Measurements from ENCODE around the gene RSRC1. TPM values are rescaled to one million over a fixed set of nuclear protein-coding genes. Genes with fewer than 3 reads are reported as not detected.

RSRC1 gene
- polyA plus RNA-seq, 1 donor (not counting 4 experiments of a cell fraction or from before 2014, with no cell fraction given): 11.1 TPM

GRCh38 chr3:158455406-158455805 lies 345.5 kb downstream of the RSRC1 start:
- TF ChIP-seq EZH2 (IDR thresholded peaks at IDR 0.05; ENCODE audit: low read length) (no peak), CTCF (optimal IDR thresholded peaks at IDR 0.05 in 1 of 3, IDR thresholded peaks at IDR 0.05 in 1 of 3, conservative IDR thresholded peaks at IDR 0.05 in 1 of 3; ENCODE audit: extremely low read depth in 1 of 3, insufficient read depth in 2 of 3, low read length in 3 of 3) (no peak)

GRCh38 chr3:158456114-158456513 lies 346.2 kb downstream of the RSRC1 start:
- FAIRE-seq (no peak), DNase-seq (ENCODE audit: low read depth, low spot score) (no peak)
- H4K20me1 ChIP-seq (ENCODE audit: control insufficient read depth, extremely low read depth, insufficient read depth, low read length): no peaks in the 10 kb centered on the region
- dilution Hi-C loops (cut with MboI; ENCODE audit: extremely low pct_ligation_motif_present, low sequenced_read_pairs): no loop called here
- H3K36me3 ChIP-seq (ENCODE audit: control insufficient read depth in 2 of 2, extremely low read depth in 1 of 2, insufficient read depth in 2 of 2, low read length in 2 of 2): no peaks in the 10 kb centered on the region
- no peak overlapping the region for H3K27ac ChIP-seq (ENCODE audit: control insufficient read depth, insufficient read depth, low read length)
- no peaks in the 10 kb centered on the region for H3K9me1 ChIP-seq (ENCODE audit: control insufficient read depth, extremely low read depth, insufficient read depth, low read length)
- no peaks in the 10 kb centered on the region for H3K9me3 ChIP-seq (ENCODE audit: control insufficient read depth, low read depth, low read length)
- H3K4me3 ChIP-seq (ENCODE audit: control insufficient read depth in 2 of 3, extremely low read depth in 1 of 3, insufficient read depth in 2 of 3, low read depth in 1 of 3, low read length in 3 of 3): no peak overlapping the region
- no peak overlapping the region for H3K9ac ChIP-seq (ENCODE audit: control insufficient read depth, extremely low read depth, insufficient read depth, low read length)
- H2AFZ ChIP-seq (ENCODE audit: control insufficient read depth, low read length): no peak overlapping the region
- H3K79me2 ChIP-seq (ENCODE audit: control insufficient read depth, insufficient read depth, low read length): no peaks in the 10 kb centered on the region
- H3K27me3 ChIP-seq (ENCODE audit: control insufficient read depth, extremely low read depth, insufficient read depth, low read length): no peaks in the 10 kb centered on the region
- TF ChIP-seq EZH2 (IDR thresholded peaks at IDR 0.05; ENCODE audit: low read length): no peak
- TF ChIP-seq CTCF (optimal IDR thresholded peaks at IDR 0.05 in 1 of 3, IDR thresholded peaks at IDR 0.05 in 1 of 3, conservative IDR thresholded peaks at IDR 0.05 in 1 of 3; ENCODE audit: extremely low read depth in 1 of 3, insufficient read depth in 2 of 3, low read length in 3 of 3): no peak
- peaks cover 5% of the 10 kb centered on the region for H3K4me1 ChIP-seq (ENCODE audit: control insufficient read depth, extremely low read depth, insufficient read depth, low read length)
- H3K4me2 ChIP-seq (ENCODE audit: control insufficient read depth, extremely low read depth, insufficient read depth, low read depth, low read length): no peak overlapping the region

More at GRCh38 chr3:158455406-158455805, 345.5 kb downstream of the RSRC1 start:
- Histone ChIP-seq H2AFZ (ENCODE audit: control insufficient read depth, low read length) (no peak overlapping the region), H3K4me1 (ENCODE audit: control insufficient read depth, extremely low read depth, insufficient read depth, low read length) (peaks cover 5% of the 10 kb centered on the region), H3K9me3 (ENCODE audit: control insufficient read depth, low read depth, low read length) (no peaks in the 10 kb centered on the region), H3K4me3 (ENCODE audit: control insufficient read depth in 2 of 3, extremely low read depth in 1 of 3, insufficient read depth in 2 of 3, low read depth in 1 of 3, low read length in 3 of 3) (no peak overlapping the region), H3K9ac (ENCODE audit: control insufficient read depth, extremely low read depth, insufficient read depth, low read length) (no peak overlapping the region), H3K9me1 (ENCODE audit: control insufficient read depth, extremely low read depth, insufficient read depth, low read length) (no peaks in the 10 kb centered on the region), H3K79me2 (ENCODE audit: control insufficient read depth, insufficient read depth, low read length) (no peaks in the 10 kb centered on the region), H3K4me2 (ENCODE audit: control insufficient read depth, extremely low read depth, insufficient read depth, low read depth, low read length) (no peak overlapping the region), H3K27me3 (ENCODE audit: control insufficient read depth, extremely low read depth, insufficient read depth, low read length) (no peaks in the 10 kb centered on the region), H4K20me1 (ENCODE audit: control insufficient read depth, extremely low read depth, insufficient read depth, low read length) (no peaks in the 10 kb centered on the region), H3K27ac (ENCODE audit: control insufficient read depth, insufficient read depth, low read length) (no peak overlapping the region), H3K36me3 (ENCODE audit: control insufficient read depth in 2 of 2, extremely low read depth in 1 of 2, insufficient read depth in 2 of 2, low read length in 2 of 2) (no peaks in the 10 kb centered on the region)
- DNase-seq (ENCODE audit: low read depth, low spot score): no peak
- no peak for FAIRE-seq
- dilution Hi-C loops (cut with MboI; ENCODE audit: extremely low pct_ligation_motif_present, low sequenced_read_pairs): no loop called here

Data from keratinocyte (primary cell).